H1 (cell line): ENCODE results near the gene CBL. TPM values are rescaled to one million over a fixed set of nuclear protein-coding genes. Genes with fewer than 3 reads are reported as not detected.

Experiments
- BCL11A ChIP-seq, 2 experiments: IDR thresholded peaks; one replicate each; pipeline ENCODE4 v1.6.1; 2011; ENCODE audit warnings: low read depth in 2 of 2, low read length in 2 of 2, mild to moderate bottlenecking in 2 of 2
- polyA plus RNA-seq, 7 experiments: library from polyadenylated mRNA; depleted of rRNA in 3 of 7; stranded (reverse) in 5 of 7; unstranded in 2 of 7; fragments of >200 nt in 5 of 7; fragments of 200-250 nt in 2 of 7; gene quantifications; 1 replicate in 5 of 7; 2 replicates in 1 of 7; 4 replicates in 1 of 7; pipeline versions ENCODE4 v1.2.1 to v1.2.3, GENCODE V29; 2011 to 2013; ENCODE audit warnings: missing spikeins in 2 of 7, mixed read lengths in 2 of 7
- total RNA-seq: library from RNA; stranded (reverse); fragmentation: NEBNext Ultra II Directional; extraction: Animal tissue kit (Norgen Biotek cat#: 25700); gene quantifications from 2 replicates; pipeline ENCODE4 v1.2.1, GENCODE V29; 2021

The CBL gene
- total and polyA plus RNA-seq, 2 of the 8 experiments (the other 6 are each of a cell fraction or from before 2014, with no cell fraction given) = 23.1 to 57.8 TPM

DNA sequence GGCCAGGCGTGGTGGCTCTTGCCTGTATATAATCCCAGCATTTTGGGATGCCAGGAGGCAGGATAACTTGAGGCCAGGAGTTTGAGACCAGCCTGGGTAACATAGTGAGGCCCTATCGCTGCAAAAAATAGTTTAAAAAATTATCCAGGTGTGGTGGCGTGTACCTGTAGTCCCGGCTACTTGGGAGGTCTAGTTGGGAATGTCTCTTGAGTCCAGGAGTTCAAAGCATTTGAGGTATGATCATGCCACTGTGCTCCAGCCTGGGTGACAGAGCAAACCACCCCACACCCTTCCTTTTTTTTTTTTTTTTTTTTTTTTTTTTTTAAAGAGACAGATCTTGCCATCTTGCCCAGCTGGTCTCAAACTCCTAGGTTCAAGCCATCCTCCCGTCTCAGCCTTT is 16.8 kb downstream of the CBL start (continued):
- TF ChIP-seq BCL11A (IDR thresholded peaks at IDR 0.05; ENCODE audit: low read depth in 2 of 2, low read length in 2 of 2) = no peak
